ENCODE measurements around the gene ANKS6.

Gene ANKS6

GRCh38 chr9:98765256-98765655 is 31.1 kb downstream of the ANKS6 start:
- Histone ChIP-seq H3K4me1 (ENCODE audit: control insufficient read depth, insufficient read depth, low read length) (no peaks in the 10 kb centered on the region), H3K4me2 (ENCODE audit: low read length) (no peak overlapping the region), H3K27me3 (ENCODE audit: control insufficient read depth, insufficient read depth, low read length) (no peaks in the 10 kb centered on the region), H3K9me3 (replicated peaks; ENCODE audit: low read length) (no peaks in the 10 kb centered on the region), H3K4me3 (ENCODE audit: low read length) (no peak overlapping the region), H3K36me3 (ENCODE audit: insufficient read depth, low read length) (peaks cover 33% of the 10 kb centered on the region), H3K9ac (ENCODE audit: low read depth, low read length) (no peak overlapping the region)

- Histone ChIP-seq H3K4me3 (ENCODE audit: low read length) (no peak overlapping the region), H3K27me3 (ENCODE audit: control insufficient read depth, insufficient read depth, low read length) (no peaks in the 10 kb centered on the region), H3K4me1 (ENCODE audit: control insufficient read depth, insufficient read depth, low read length) (no peaks in the 10 kb centered on the region), H3K9ac (ENCODE audit: low read depth, low read length) (no peak overlapping the region), H3K4me2 (ENCODE audit: low read length) (no peak overlapping the region), H3K9me3 (replicated peaks; ENCODE audit: low read length) (no peaks in the 10 kb centered on the region), H3K36me3 (ENCODE audit: insufficient read depth, low read length) (peaks cover 28% of the 10 kb centered on the region)
Observed at GRCh38 chr9:98763986-98764745, 32.2 kb downstream of the ANKS6 start.

- no peak overlapping the region for H3K4me3 ChIP-seq (ENCODE audit: low read length)
- H3K36me3 ChIP-seq (ENCODE audit: insufficient read depth, low read length) = peaks cover 17% of the 10 kb centered on the region
- H3K4me1 ChIP-seq (ENCODE audit: control insufficient read depth, insufficient read depth, low read length) = no peaks in the 10 kb centered on the region
- H3K4me2 ChIP-seq (ENCODE audit: low read length) = no peak overlapping the region
- no peak overlapping the region for H3K9ac ChIP-seq (ENCODE audit: low read depth, low read length)
- no peaks in the 10 kb centered on the region for H3K9me3 ChIP-seq (replicated peaks; ENCODE audit: low read length)
- no peaks in the 10 kb centered on the region for H3K27me3 ChIP-seq (ENCODE audit: control insufficient read depth, insufficient read depth, low read length)
Observed at GRCh38 chr9:98760231-98760630, 36.1 kb downstream of the ANKS6 start.

- Histone ChIP-seq H3K27me3 (ENCODE audit: control insufficient read depth, insufficient read depth, low read length) (no peaks in the 10 kb centered on the region), H3K9me3 (replicated peaks; ENCODE audit: low read length) (no peaks in the 10 kb centered on the region), H3K4me3 (ENCODE audit: low read length) (no peak overlapping the region), H3K9ac (ENCODE audit: low read depth, low read length) (no peak overlapping the region), H3K36me3 (ENCODE audit: insufficient read depth, low read length) (peaks cover 26% of the 10 kb centered on the region), H3K4me2 (ENCODE audit: low read length) (no peak overlapping the region), H3K4me1 (ENCODE audit: control insufficient read depth, insufficient read depth, low read length) (no peaks in the 10 kb centered on the region)
Observed at GRCh38 chr9:98755006-98755618, 41.2 kb downstream of the ANKS6 start.

- Histone ChIP-seq H3K4me3 (ENCODE audit: low read length) (no peak overlapping the region), H3K4me2 (ENCODE audit: low read length) (no peak overlapping the region), H3K4me1 (ENCODE audit: control insufficient read depth, insufficient read depth, low read length) (no peaks in the 10 kb centered on the region), H3K9ac (ENCODE audit: low read depth, low read length) (no peak overlapping the region), H3K9me3 (replicated peaks; ENCODE audit: low read length) (no peaks in the 10 kb centered on the region), H3K36me3 (ENCODE audit: insufficient read depth, low read length) (peaks cover 23% of the 10 kb centered on the region), H3K27me3 (ENCODE audit: control insufficient read depth, insufficient read depth, low read length) (no peaks in the 10 kb centered on the region)
Observed at GRCh38 chr9:98751210-98751609, 45.1 kb downstream of the ANKS6 start.

GRCh38 chr9:98750364-98751060 is 45.8 kb downstream of the ANKS6 start:
- no peaks in the 10 kb centered on the region for H3K9me3 ChIP-seq (replicated peaks; ENCODE audit: low read length)
- H3K9ac ChIP-seq (ENCODE audit: low read depth, low read length) = no peak overlapping the region
- no peak overlapping the region for H3K4me2 ChIP-seq (ENCODE audit: low read length)
- no peak overlapping the region for H3K4me3 ChIP-seq (ENCODE audit: low read length)
- no peaks in the 10 kb centered on the region for H3K27me3 ChIP-seq (ENCODE audit: control insufficient read depth, insufficient read depth, low read length)
- peaks cover 21% of the 10 kb centered on the region for H3K36me3 ChIP-seq (ENCODE audit: insufficient read depth, low read length)
- no peaks in the 10 kb centered on the region for H3K4me1 ChIP-seq (ENCODE audit: control insufficient read depth, insufficient read depth, low read length)

- Histone ChIP-seq H3K4me3 (ENCODE audit: low read length) (no peak overlapping the region), H3K9ac (ENCODE audit: low read depth, low read length) (no peak overlapping the region), H3K36me3 (ENCODE audit: insufficient read depth, low read length) (peaks cover 12% of the 10 kb centered on the region), H3K9me3 (replicated peaks; ENCODE audit: low read length) (no peaks in the 10 kb centered on the region), H3K4me1 (ENCODE audit: control insufficient read depth, insufficient read depth, low read length) (peaks cover 5% of the 10 kb centered on the region), H3K4me2 (ENCODE audit: low read length) (no peak overlapping the region), H3K27me3 (ENCODE audit: control insufficient read depth, insufficient read depth, low read length) (no peaks in the 10 kb centered on the region)
Observed at GRCh38 chr9:98747476-98747875, 48.9 kb downstream of the ANKS6 start.

- peaks cover 7% of the 10 kb centered on the region for H3K36me3 ChIP-seq (ENCODE audit: insufficient read depth, low read length)
Observed at GRCh38 chr9:98745470-98745869, 50.9 kb downstream of the ANKS6 start.

GRCh38 chr9:98743818-98744611 is 52.3 kb downstream of the ANKS6 start:
- no peak overlapping the region for H3K9ac ChIP-seq (ENCODE audit: low read depth, low read length)
- no peak overlapping the region for H3K4me3 ChIP-seq (ENCODE audit: low read length)
- peaks cover 7% of the 10 kb centered on the region for H3K36me3 ChIP-seq (ENCODE audit: insufficient read depth, low read length)
- no peaks in the 10 kb centered on the region for H3K9me3 ChIP-seq (replicated peaks; ENCODE audit: low read length)
- no peak overlapping the region for H3K4me2 ChIP-seq (ENCODE audit: low read length)
- H3K27me3 ChIP-seq (ENCODE audit: control insufficient read depth, insufficient read depth, low read length) = no peaks in the 10 kb centered on the region
- peaks cover 11% of the 10 kb centered on the region for H3K4me1 ChIP-seq (ENCODE audit: control insufficient read depth, insufficient read depth, low read length)

More at GRCh38 chr9:98745470-98745869, 50.9 kb downstream of the ANKS6 start:
- Histone ChIP-seq H3K27me3 (ENCODE audit: control insufficient read depth, insufficient read depth, low read length) (no peaks in the 10 kb centered on the region), H3K4me1 (ENCODE audit: control insufficient read depth, insufficient read depth, low read length) (peaks cover 11% of the 10 kb centered on the region), H3K9me3 (replicated peaks; ENCODE audit: low read length) (no peaks in the 10 kb centered on the region), H3K4me3 (ENCODE audit: low read length) (no peak overlapping the region), H3K4me2 (ENCODE audit: low read length) (no peak overlapping the region), H3K9ac (ENCODE audit: low read depth, low read length) (no peak overlapping the region)

- no peaks in the 10 kb centered on the region for H3K27me3 ChIP-seq (ENCODE audit: control insufficient read depth, insufficient read depth, low read length)
- no peak overlapping the region for H3K9ac ChIP-seq (ENCODE audit: low read depth, low read length)
- no peak overlapping the region for H3K4me3 ChIP-seq (ENCODE audit: low read length)
- peaks cover 7% of the 10 kb centered on the region for H3K36me3 ChIP-seq (ENCODE audit: insufficient read depth, low read length)
- peaks cover 11% of the 10 kb centered on the region for H3K4me1 ChIP-seq (ENCODE audit: control insufficient read depth, insufficient read depth, low read length)
- H3K9me3 ChIP-seq (replicated peaks; ENCODE audit: low read length) = no peaks in the 10 kb centered on the region
- no peak overlapping the region for H3K4me2 ChIP-seq (ENCODE audit: low read length)
Observed at GRCh38 chr9:98743329-98743728, 53.0 kb downstream of the ANKS6 start.

Measured in skeletal muscle satellite cell (primary cell).